H1 (cell line): Measurements from ENCODE around the gene ARHGEF6. TPM values are rescaled to one million over a fixed set of nuclear protein-coding genes. Genes with fewer than 3 reads are reported as not detected.

Experiments
- BCL11A ChIP-seq, 2 experiments: IDR thresholded peaks; one replicate each; pipeline ENCODE4 v1.6.1; 2011; ENCODE audit warnings: low read depth in 2 of 2, low read length in 2 of 2, mild to moderate bottlenecking in 2 of 2
- CBX8 ChIP-seq: fragments of 300-800, 300-1000 bp; sonication (generic); IDR thresholded peaks from 2 replicates; pipeline ENCODE4 v1.7.1; 2016; ENCODE audit warnings: low read depth, low read length, borderline replicate concordance
- CHD2 ChIP-seq: IDR thresholded peaks from 2 replicates; pipeline ENCODE4 v1.6.1; 2012; ENCODE audit warnings: low read length, improper control_type of control experiment
- GABPA ChIP-seq: IDR thresholded peaks from 2 replicates; pipeline ENCODE4 v1.6.1; 2011; ENCODE audit warnings: mild to moderate bottlenecking, low read length, moderate library complexity, borderline replicate concordance; ENCODE audit not compliant: insufficient read depth
- KDM5A ChIP-seq: fragments of 200-600 bp; IDR thresholded peaks from 2 replicates; pipeline ENCODE4 v1.7.1; 2012; ENCODE audit warnings: mild to moderate bottlenecking, low read length, inconsistent platforms, mixed read lengths
- RAD21 ChIP-seq, 2 experiments: IDR thresholded peaks in 1 of 2; conservative IDR thresholded peaks in 1 of 2; 2 replicates each; pipeline ENCODE4 v1.6.1; 2011; ENCODE audit warnings: low read depth in 2 of 2, low read length in 2 of 2, improper control_type of control experiment in 1 of 2, inconsistent platforms in 1 of 2, mild to moderate bottlenecking in 1 of 2, moderate library complexity in 1 of 2
- SIRT6 ChIP-seq: IDR thresholded peaks from one replicate; pipeline ENCODE4 v1.7.1; 2012; ENCODE audit warnings: low read length, inconsistent platforms
- SP2 ChIP-seq: IDR thresholded peaks from 2 replicates; pipeline ENCODE4 v1.6.1; 2012; ENCODE audit warnings: mild to moderate bottlenecking, low read length, inconsistent platforms
- SRF ChIP-seq: IDR thresholded peaks from 2 replicates; pipeline ENCODE4 v1.6.1; 2011; ENCODE audit warnings: mild to moderate bottlenecking, low read depth, low read length, moderate library complexity
- SUZ12 ChIP-seq: fragments of 200-600 bp; sonication (generic); IDR thresholded peaks from 2 replicates; pipeline ENCODE4 v1.6.1; 2012; ENCODE audit warnings: mild to moderate bottlenecking, inconsistent platforms, low read length, moderate library complexity, mixed read lengths
- TBP ChIP-seq: IDR thresholded peaks from 2 replicates; pipeline ENCODE4 v1.6.1; 2011; ENCODE audit warnings: low read depth, low read length, improper control_type of control experiment
- TEAD4 ChIP-seq: IDR thresholded peaks from 2 replicates; pipeline ENCODE4 v1.6.1; 2012; ENCODE audit warnings: low read depth, low read length, inconsistent platforms, mixed read lengths
- polyA plus RNA-seq, 7 experiments: library from polyadenylated mRNA; depleted of rRNA in 3 of 7; stranded (reverse) in 5 of 7; unstranded in 2 of 7; fragments of >200 nt in 5 of 7; fragments of 200-250 nt in 2 of 7; gene quantifications; 1 replicate in 5 of 7; 2 replicates in 1 of 7; 4 replicates in 1 of 7; pipeline versions ENCODE4 v1.2.1 to v1.2.3, GENCODE V29; 2011 to 2013; ENCODE audit warnings: missing spikeins in 2 of 7, mixed read lengths in 2 of 7
- total RNA-seq: library from RNA; stranded (reverse); fragmentation: NEBNext Ultra II Directional; extraction: Animal tissue kit (Norgen Biotek cat#: 25700); gene quantifications from 2 replicates; pipeline ENCODE4 v1.2.1, GENCODE V29; 2021
- TF ChIP-seq, protein P1 (sequence below): fragments of 300-600 bp; sonication (generic); IDR thresholded peaks from 2 replicates; pipeline ENCODE4 v1.7.1; 2012; ENCODE audit warnings: low read length, moderate library complexity, mild to moderate bottlenecking, inconsistent platforms; ENCODE audit not compliant: insufficient replicate concordance

The ARHGEF6 gene
- total and polyA plus RNA-seq, 2 of the 8 experiments (the other 6 are each of a cell fraction or from before 2014, with no cell fraction given), result 3.6 to 3.7 TPM

DNA sequence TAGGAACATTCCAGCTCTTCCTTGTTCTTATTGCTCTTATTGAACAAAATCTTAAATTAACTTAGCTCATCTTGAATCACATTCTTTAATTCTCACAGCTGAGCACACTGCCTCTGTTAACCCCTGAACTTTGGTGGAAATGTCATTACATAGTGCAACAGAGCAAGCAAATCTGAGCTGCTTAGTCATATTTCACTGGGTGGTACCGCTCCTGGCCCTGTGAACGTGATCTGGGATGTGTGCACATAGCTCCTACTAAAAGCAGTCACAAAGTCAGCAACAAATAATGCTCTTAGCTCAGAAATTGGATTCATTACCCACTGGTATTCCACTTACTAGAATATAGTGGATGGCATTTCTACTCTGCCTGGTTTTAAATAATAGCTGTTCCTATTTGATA is 27.9 kb downstream of the ARHGEF6 start (continued):
- TF ChIP-seq, protein P1, sequence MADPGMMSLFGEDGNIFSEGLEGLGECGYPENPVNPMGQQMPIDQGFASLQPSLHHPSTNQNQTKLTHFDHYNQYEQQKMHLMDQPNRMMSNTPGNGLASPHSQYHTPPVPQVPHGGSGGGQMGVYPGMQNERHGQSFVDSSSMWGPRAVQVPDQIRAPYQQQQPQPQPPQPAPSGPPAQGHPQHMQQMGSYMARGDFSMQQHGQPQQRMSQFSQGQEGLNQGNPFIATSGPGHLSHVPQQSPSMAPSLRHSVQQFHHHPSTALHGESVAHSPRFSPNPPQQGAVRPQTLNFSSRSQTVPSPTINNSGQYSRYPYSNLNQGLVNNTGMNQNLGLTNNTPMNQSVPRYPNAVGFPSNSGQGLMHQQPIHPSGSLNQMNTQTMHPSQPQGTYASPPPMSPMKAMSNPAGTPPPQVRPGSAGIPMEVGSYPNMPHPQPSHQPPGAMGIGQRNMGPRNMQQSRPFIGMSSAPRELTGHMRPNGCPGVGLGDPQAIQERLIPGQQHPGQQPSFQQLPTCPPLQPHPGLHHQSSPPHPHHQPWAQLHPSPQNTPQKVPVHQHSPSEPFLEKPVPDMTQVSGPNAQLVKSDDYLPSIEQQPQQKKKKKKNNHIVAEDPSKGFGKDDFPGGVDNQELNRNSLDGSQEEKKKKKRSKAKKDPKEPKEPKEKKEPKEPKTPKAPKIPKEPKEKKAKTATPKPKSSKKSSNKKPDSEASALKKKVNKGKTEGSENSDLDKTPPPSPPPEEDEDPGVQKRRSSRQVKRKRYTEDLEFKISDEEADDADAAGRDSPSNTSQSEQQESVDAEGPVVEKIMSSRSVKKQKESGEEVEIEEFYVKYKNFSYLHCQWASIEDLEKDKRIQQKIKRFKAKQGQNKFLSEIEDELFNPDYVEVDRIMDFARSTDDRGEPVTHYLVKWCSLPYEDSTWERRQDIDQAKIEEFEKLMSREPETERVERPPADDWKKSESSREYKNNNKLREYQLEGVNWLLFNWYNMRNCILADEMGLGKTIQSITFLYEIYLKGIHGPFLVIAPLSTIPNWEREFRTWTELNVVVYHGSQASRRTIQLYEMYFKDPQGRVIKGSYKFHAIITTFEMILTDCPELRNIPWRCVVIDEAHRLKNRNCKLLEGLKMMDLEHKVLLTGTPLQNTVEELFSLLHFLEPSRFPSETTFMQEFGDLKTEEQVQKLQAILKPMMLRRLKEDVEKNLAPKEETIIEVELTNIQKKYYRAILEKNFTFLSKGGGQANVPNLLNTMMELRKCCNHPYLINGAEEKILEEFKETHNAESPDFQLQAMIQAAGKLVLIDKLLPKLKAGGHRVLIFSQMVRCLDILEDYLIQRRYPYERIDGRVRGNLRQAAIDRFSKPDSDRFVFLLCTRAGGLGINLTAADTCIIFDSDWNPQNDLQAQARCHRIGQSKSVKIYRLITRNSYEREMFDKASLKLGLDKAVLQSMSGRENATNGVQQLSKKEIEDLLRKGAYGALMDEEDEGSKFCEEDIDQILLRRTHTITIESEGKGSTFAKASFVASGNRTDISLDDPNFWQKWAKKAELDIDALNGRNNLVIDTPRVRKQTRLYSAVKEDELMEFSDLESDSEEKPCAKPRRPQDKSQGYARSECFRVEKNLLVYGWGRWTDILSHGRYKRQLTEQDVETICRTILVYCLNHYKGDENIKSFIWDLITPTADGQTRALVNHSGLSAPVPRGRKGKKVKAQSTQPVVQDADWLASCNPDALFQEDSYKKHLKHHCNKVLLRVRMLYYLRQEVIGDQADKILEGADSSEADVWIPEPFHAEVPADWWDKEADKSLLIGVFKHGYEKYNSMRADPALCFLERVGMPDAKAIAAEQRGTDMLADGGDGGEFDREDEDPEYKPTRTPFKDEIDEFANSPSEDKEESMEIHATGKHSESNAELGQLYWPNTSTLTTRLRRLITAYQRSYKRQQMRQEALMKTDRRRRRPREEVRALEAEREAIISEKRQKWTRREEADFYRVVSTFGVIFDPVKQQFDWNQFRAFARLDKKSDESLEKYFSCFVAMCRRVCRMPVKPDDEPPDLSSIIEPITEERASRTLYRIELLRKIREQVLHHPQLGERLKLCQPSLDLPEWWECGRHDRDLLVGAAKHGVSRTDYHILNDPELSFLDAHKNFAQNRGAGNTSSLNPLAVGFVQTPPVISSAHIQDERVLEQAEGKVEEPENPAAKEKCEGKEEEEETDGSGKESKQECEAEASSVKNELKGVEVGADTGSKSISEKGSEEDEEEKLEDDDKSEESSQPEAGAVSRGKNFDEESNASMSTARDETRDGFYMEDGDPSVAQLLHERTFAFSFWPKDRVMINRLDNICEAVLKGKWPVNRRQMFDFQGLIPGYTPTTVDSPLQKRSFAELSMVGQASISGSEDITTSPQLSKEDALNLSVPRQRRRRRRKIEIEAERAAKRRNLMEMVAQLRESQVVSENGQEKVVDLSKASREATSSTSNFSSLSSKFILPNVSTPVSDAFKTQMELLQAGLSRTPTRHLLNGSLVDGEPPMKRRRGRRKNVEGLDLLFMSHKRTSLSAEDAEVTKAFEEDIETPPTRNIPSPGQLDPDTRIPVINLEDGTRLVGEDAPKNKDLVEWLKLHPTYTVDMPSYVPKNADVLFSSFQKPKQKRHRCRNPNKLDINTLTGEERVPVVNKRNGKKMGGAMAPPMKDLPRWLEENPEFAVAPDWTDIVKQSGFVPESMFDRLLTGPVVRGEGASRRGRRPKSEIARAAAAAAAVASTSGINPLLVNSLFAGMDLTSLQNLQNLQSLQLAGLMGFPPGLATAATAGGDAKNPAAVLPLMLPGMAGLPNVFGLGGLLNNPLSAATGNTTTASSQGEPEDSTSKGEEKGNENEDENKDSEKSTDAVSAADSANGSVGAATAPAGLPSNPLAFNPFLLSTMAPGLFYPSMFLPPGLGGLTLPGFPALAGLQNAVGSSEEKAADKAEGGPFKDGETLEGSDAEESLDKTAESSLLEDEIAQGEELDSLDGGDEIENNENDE, result no peak
- TF ChIP-seq RAD21 (IDR thresholded peaks at IDR 0.05 in 1 of 2, conservative IDR thresholded peaks at IDR 0.05 in 1 of 2; ENCODE audit: low read depth in 2 of 2, low read length in 2 of 2) (no peak), SP2 (no peak), TEAD4 (no peak), CHD2 (no peak), SRF (no peak), SIRT6 (no peak), TBP (no peak), BCL11A (IDR thresholded peaks at IDR 0.05; ENCODE audit: low read depth in 2 of 2, low read length in 2 of 2) (no peak), GABPA (no peak), KDM5A (no peak), CBX8 (no peak), SUZ12 (no peak)
